ENCODE data around the gene ARVCF.

ARVCF gene

GRCh38 chr22:19964701-19965386 lies 51.8 kb downstream of the ARVCF start:
- ATAC-seq (ENCODE audit: low read depth), result no peak

GRCh38 chr22:19963863-19964642 lies 52.6 kb downstream of the ARVCF start:
- Histone ChIP-seq H3K27ac (ENCODE audit: poor library complexity, severe bottlenecking) (peak overlapping the region; percentile 91), H3K4me3 (ENCODE audit: severe bottlenecking) (no peak overlapping the region), H3K27me3 (ENCODE audit: insufficient read depth, poor library complexity, severe bottlenecking) (no peaks in the 10 kb centered on the region), H3K36me3 (ENCODE audit: low read depth) (peaks cover 21% of the 10 kb centered on the region), H3K4me1 (ENCODE audit: insufficient read depth, poor library complexity, severe bottlenecking) (peaks cover 16% of the 10 kb centered on the region), H3K9me3 (ENCODE audit: severe bottlenecking) (no peaks in the 10 kb centered on the region)
- ATAC-seq (ENCODE audit: low read depth), result no peak
- no peak for DNase-seq (ENCODE audit: low spot score)
- TF ChIP-seq CTCF (IDR thresholded peaks at IDR 0.05; ENCODE audit: poor library complexity, severe bottlenecking), result no peak

More at GRCh38 chr22:19964701-19965386, 51.8 kb downstream of the ARVCF start:
- no peak overlapping the region for H3K4me3 ChIP-seq (ENCODE audit: severe bottlenecking)
- TF ChIP-seq CTCF (IDR thresholded peaks at IDR 0.05; ENCODE audit: poor library complexity, severe bottlenecking), result no peak
- H3K9me3 ChIP-seq (ENCODE audit: severe bottlenecking), result no peaks in the 10 kb centered on the region
- H3K27ac ChIP-seq (ENCODE audit: poor library complexity, severe bottlenecking), result no peak overlapping the region
- H3K4me1 ChIP-seq (ENCODE audit: insufficient read depth, poor library complexity, severe bottlenecking), result peaks cover 16% of the 10 kb centered on the region
- H3K27me3 ChIP-seq (ENCODE audit: insufficient read depth, poor library complexity, severe bottlenecking), result no peaks in the 10 kb centered on the region
- peaks cover 21% of the 10 kb centered on the region for H3K36me3 ChIP-seq (ENCODE audit: low read depth)
- no peak for DNase-seq (ENCODE audit: low spot score)

- peak overlapping the region; percentile 2 for H3K4me3 ChIP-seq (ENCODE audit: severe bottlenecking)
- ATAC-seq (ENCODE audit: low read depth) (peak; percentile 92), DNase-seq (ENCODE audit: low spot score) (peak; percentile 98)
- peak overlapping the region; percentile 91 for H3K27ac ChIP-seq (ENCODE audit: poor library complexity, severe bottlenecking)
- H3K4me1 ChIP-seq (ENCODE audit: insufficient read depth, poor library complexity, severe bottlenecking), result peaks cover 16% of the 10 kb centered on the region
- TF ChIP-seq CTCF (IDR thresholded peaks at IDR 0.05; ENCODE audit: poor library complexity, severe bottlenecking), result no peak
- H3K27me3 ChIP-seq (ENCODE audit: insufficient read depth, poor library complexity, severe bottlenecking), result no peaks in the 10 kb centered on the region
- H3K36me3 ChIP-seq (ENCODE audit: low read depth), result peaks cover 21% of the 10 kb centered on the region
- no peaks in the 10 kb centered on the region for H3K9me3 ChIP-seq (ENCODE audit: severe bottlenecking)
These were observed 53.5 kb downstream of the ARVCF start for GRCh38 chr22:19962909-19963806.

- H3K9me3 ChIP-seq (ENCODE audit: severe bottlenecking), result no peaks in the 10 kb centered on the region
- peak; percentile 82 for TF ChIP-seq CTCF (IDR thresholded peaks at IDR 0.05; ENCODE audit: poor library complexity, severe bottlenecking)
- peaks cover 21% of the 10 kb centered on the region for H3K36me3 ChIP-seq (ENCODE audit: low read depth)
- no peaks in the 10 kb centered on the region for H3K27me3 ChIP-seq (ENCODE audit: insufficient read depth, poor library complexity, severe bottlenecking)
- ATAC-seq (ENCODE audit: low read depth) (peak; percentile 66), DNase-seq (ENCODE audit: low spot score) (peak; percentile 88)
- peak overlapping the region; percentile 91 for H3K27ac ChIP-seq (ENCODE audit: poor library complexity, severe bottlenecking)
- H3K4me1 ChIP-seq (ENCODE audit: insufficient read depth, poor library complexity, severe bottlenecking), result peaks cover 16% of the 10 kb centered on the region
- peak overlapping the region; percentile 2 for H3K4me3 ChIP-seq (ENCODE audit: severe bottlenecking)
These were observed 54.2 kb downstream of the ARVCF start for GRCh38 chr22:19962246-19962908.

Data from RWPE2 (cell line).